Lower lobe of right lung (tissue), 2 donors: ENCODE measurements around the gene FAM193B. TPM values are rescaled to one million over a fixed set of nuclear protein-coding genes. Genes with fewer than 3 reads are reported as not detected.

Source experiments
- ATAC-seq, 2 donors: fragments of 200-7000 bp; cut with Tn5 transposase; one replicate each; pipeline ENCODE4 v1.9.1; 2020 to 2022; ENCODE audit warnings: mild to moderate bottlenecking in 2 of 2, moderate library complexity in 2 of 2
- DNase-seq: peaks from one replicate; pipeline ENCODE4 v3.0.0-alpha.2; 2020
- H3K27ac ChIP-seq: fragments of 200-600 bp; one replicate; pipeline ENCODE4 v1.8.0; 2022
- H3K27me3 ChIP-seq: fragments of 200-600 bp; one replicate; pipeline ENCODE4 v1.8.0; 2022; ENCODE audit warnings: low read depth
- H3K36me3 ChIP-seq: fragments of 200-600 bp; one replicate; pipeline ENCODE4 v1.8.0; 2022; ENCODE audit warnings: mild to moderate bottlenecking
- H3K4me1 ChIP-seq: fragments of 200-600 bp; one replicate; pipeline ENCODE4 v1.8.0; 2022
- H3K4me3 ChIP-seq: fragments of 200-600 bp; one replicate; pipeline ENCODE4 v1.8.0; 2022; ENCODE audit warnings: mild to moderate bottlenecking
- H3K9me3 ChIP-seq: fragments of 200-600 bp; one replicate; pipeline ENCODE4 v1.8.0; 2022
- CTCF ChIP-seq: fragments of 200-600 bp; IDR thresholded peaks from one replicate; pipeline ENCODE4 v1.8.0; 2022; ENCODE audit warnings: antibody characterized with exemption, mild to moderate bottlenecking
- intact Hi-C: fragments of 100-400 bp; cut with DNase I; formaldehyde crosslinking; loops from one replicate; pipeline ENCODE4 v1.11.0; 2022
- total RNA-seq: library from RNA; stranded (reverse); fragmentation: NEBNext Ultra II Directional; extraction: Animal tissue kit (Norgen Biotek cat#: 25700); gene quantifications from one replicate; pipeline ENCODE4 v1.2.1, GENCODE V29; 2021
- donor health status: DM: no; HTN: yes; CAD: no; lungs with severe emphysema.

The FAM193B gene
- total RNA-seq, 1 donor from 2014 or later, result 89.1 TPM

DNA sequence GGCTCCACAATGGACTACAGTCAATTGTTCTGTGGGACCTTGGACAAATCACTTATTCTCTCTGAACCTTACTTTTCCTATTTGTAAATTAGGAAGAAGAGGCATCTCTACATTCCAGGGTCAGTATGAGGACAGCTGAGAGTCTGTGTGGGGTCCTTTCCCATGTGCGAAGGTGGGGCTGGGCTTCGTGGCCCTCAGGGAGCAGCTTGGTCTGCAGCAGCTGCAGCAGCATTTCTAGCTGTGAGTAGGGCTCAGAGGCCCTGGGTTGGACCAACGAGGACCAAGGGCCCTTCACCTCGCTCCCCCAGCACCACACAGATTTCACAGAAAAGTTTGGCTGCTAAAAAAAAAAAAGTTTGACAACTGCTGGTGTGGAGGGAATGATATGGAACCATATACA lies 28.2 kb downstream of the FAM193B start:
- Histone ChIP-seq H3K36me3 (peaks cover 90% of the 10 kb centered on the region), H3K27me3 (no peaks in the 10 kb centered on the region), H3K27ac (no peak overlapping the region), H3K4me3 (no peak overlapping the region), H3K9me3 (no peaks in the 10 kb centered on the region), H3K4me1 (peaks cover 7% of the 10 kb centered on the region)
- ATAC-seq (no peak), DNase-seq (no peak)
- no peak for TF ChIP-seq CTCF
- intact Hi-C loops, result no loop called here

- Histone ChIP-seq H3K27ac (no peak overlapping the region), H3K4me3 (no peak overlapping the region), H3K36me3 (peaks cover 90% of the 10 kb centered on the region), H3K4me1 (peaks cover under 1% of the 10 kb centered on the region), H3K9me3 (no peaks in the 10 kb centered on the region), H3K27me3 (no peaks in the 10 kb centered on the region)
- TF ChIP-seq CTCF, result no peak
- intact Hi-C loops, result no loop called here
- ATAC-seq (no peak), DNase-seq (no peak)
Measured at GRCh38 chr5:177524941-177525655, 29.3 kb downstream of the FAM193B start.

- no peak overlapping the region for H3K4me3 ChIP-seq
- no peak for ATAC-seq
- DNase-seq, result no peak
- no peaks in the 10 kb centered on the region for H3K4me1 ChIP-seq
- no peaks in the 10 kb centered on the region for H3K27me3 ChIP-seq
- H3K27ac ChIP-seq, result no peak overlapping the region
- peaks cover 90% of the 10 kb centered on the region for H3K36me3 ChIP-seq
- H3K9me3 ChIP-seq, result no peaks in the 10 kb centered on the region
- intact Hi-C loops, result no loop called here
- no peak for TF ChIP-seq CTCF
Measured at GRCh38 chr5:177524539-177524900, 29.8 kb downstream of the FAM193B start.

GRCh38 chr5:177523711-177524538 lies 30.4 kb downstream of the FAM193B start:
- Histone ChIP-seq H3K4me1 (no peaks in the 10 kb centered on the region), H3K27ac (no peak overlapping the region), H3K9me3 (no peaks in the 10 kb centered on the region), H3K27me3 (no peaks in the 10 kb centered on the region), H3K4me3 (no peak overlapping the region), H3K36me3 (peaks cover 90% of the 10 kb centered on the region)
- intact Hi-C loops, result no loop called here
- no peak for DNase-seq
- no peak for TF ChIP-seq CTCF
- ATAC-seq, result no peak

- Histone ChIP-seq H3K27ac (no peak overlapping the region), H3K27me3 (no peaks in the 10 kb centered on the region), H3K36me3 (peaks cover 62% of the 10 kb centered on the region), H3K4me3 (no peak overlapping the region), H3K4me1 (peaks cover 3% of the 10 kb centered on the region), H3K9me3 (no peaks in the 10 kb centered on the region)
- ATAC-seq, result no peak
- DNase-seq, result no peak
- no peak for TF ChIP-seq CTCF
- intact Hi-C loops, result no loop called here
Measured at GRCh38 chr5:177520916-177521513, 33.3 kb downstream of the FAM193B start.
